Neuronal stem cell (in vitro differentiated cells): Measurements from ENCODE around the gene FYN.

Experiments used
- DNase-seq: peaks from one replicate; pipeline ENCODE4 v3.0.0-alpha.2; 2013; ENCODE audit warnings: low spot score
- H2AFZ ChIP-seq: one replicate; pipeline ENCODE4 v1.6.1; 2013; ENCODE audit warnings: mild to moderate bottlenecking, low read length, inconsistent platforms
- H2AK5ac ChIP-seq: 2 replicates; pipeline ENCODE4 v1.6.1; 2013; ENCODE audit warnings: low read depth, mild to moderate bottlenecking, inconsistent platforms, low read length, moderate library complexity, mixed read lengths
- H2BK120ac ChIP-seq: 2 replicates; pipeline ENCODE4 v1.6.1; 2013; ENCODE audit warnings: low read depth, mild to moderate bottlenecking, inconsistent platforms, low read length, moderate library complexity, mixed read lengths
- H2BK12ac ChIP-seq: one replicate; pipeline ENCODE4 v1.6.1; 2013; ENCODE audit warnings: low read length, inconsistent platforms
- H2BK15ac ChIP-seq: 2 replicates; pipeline ENCODE4 v1.6.1; 2013; ENCODE audit warnings: mild to moderate bottlenecking, low read length, inconsistent platforms, mixed read lengths
- H2BK5ac ChIP-seq: one replicate; pipeline ENCODE4 v1.6.1; 2013; ENCODE audit warnings: inconsistent platforms, mild to moderate bottlenecking, low read length, moderate library complexity
- H3K14ac ChIP-seq: one replicate; pipeline ENCODE4 v1.6.1; 2013; ENCODE audit warnings: low read length, inconsistent platforms
- H3K18ac ChIP-seq: 2 replicates; pipeline ENCODE4 v1.6.1; 2013; ENCODE audit warnings: low read length, inconsistent platforms
- H3K23ac ChIP-seq: 2 replicates; pipeline ENCODE4 v1.6.1; 2013; ENCODE audit warnings: low read depth, mild to moderate bottlenecking, mixed read lengths, low read length, inconsistent platforms; ENCODE audit not compliant: poor library complexity
- H3K27ac ChIP-seq: replicated peaks from 3 replicates; pipeline ENCODE4 v1.5.1; 2013; ENCODE audit warnings: low read length, inconsistent platforms
- H3K27me3 ChIP-seq, 3 experiments: 2 replicates each; pipeline ENCODE4 v1.6.1; 2013; ENCODE audit warnings: low read length in 3 of 3, mild to moderate bottlenecking in 2 of 3, inconsistent platforms in 1 of 3, low read depth in 1 of 3, mixed read lengths in 1 of 3, moderate library complexity in 1 of 3; ENCODE audit not compliant: control insufficient read depth in 3 of 3, insufficient read depth in 3 of 3
- H3K36me3 ChIP-seq, 2 donors: replicated peaks in 1 of 2; 2 replicates each; pipeline ENCODE4 v1.6.1; 2013; ENCODE audit warnings: low read length in 2 of 2; ENCODE audit not compliant: control insufficient read depth in 2 of 2, insufficient read depth in 2 of 2
- H3K4ac ChIP-seq: 2 replicates; pipeline ENCODE4 v1.6.1; 2013; ENCODE audit warnings: inconsistent platforms, mild to moderate bottlenecking, low read length, moderate library complexity
- H3K4me1 ChIP-seq, 2 donors: 1 replicate in 1 of 2; 2 replicates in 1 of 2; pipeline ENCODE4 v1.6.1; 2013; ENCODE audit warnings: low read length in 2 of 2, low read depth in 1 of 2; ENCODE audit not compliant: control insufficient read depth in 2 of 2, insufficient read depth in 1 of 2
- H3K4me2 ChIP-seq: one replicate; pipeline ENCODE4 v1.6.1; 2013; ENCODE audit warnings: mild to moderate bottlenecking, low read length, inconsistent platforms; ENCODE audit not compliant: insufficient read depth, poor library complexity, severe bottlenecking
- H3K4me3 ChIP-seq, 2 donors: 2 replicates each; pipeline ENCODE4 v1.5.1; 2013; ENCODE audit warnings: low read length in 2 of 2, mild to moderate bottlenecking in 2 of 2, inconsistent platforms in 1 of 2, moderate library complexity in 1 of 2
- H3K79me1 ChIP-seq: one replicate; pipeline ENCODE4 v1.6.1; 2013; ENCODE audit warnings: low read depth, mild to moderate bottlenecking, inconsistent platforms, low read length, moderate library complexity
- H3K9ac ChIP-seq: one replicate; pipeline ENCODE4 v1.6.1; 2013; ENCODE audit warnings: mild to moderate bottlenecking, low read depth, low read length, inconsistent platforms; ENCODE audit not compliant: poor library complexity
- H3K9me3 ChIP-seq, 2 donors: replicated peaks in 1 of 2; 2 replicates each; pipeline versions ENCODE3 to v1.6.1; 2013; ENCODE audit warnings: low read length in 2 of 2, mild to moderate bottlenecking in 2 of 2, inconsistent platforms in 1 of 2, low read depth in 1 of 2, mixed read lengths in 1 of 2, moderate library complexity in 1 of 2; ENCODE audit not compliant: control insufficient read depth in 2 of 2, insufficient read depth in 1 of 2
- H4K8ac ChIP-seq: one replicate; pipeline ENCODE4 v1.6.1; 2013; ENCODE audit warnings: low read depth, mild to moderate bottlenecking, inconsistent platforms, low read length, moderate library complexity
- H4K91ac ChIP-seq: one replicate; pipeline ENCODE4 v1.6.1; 2013; ENCODE audit warnings: low read length, low read depth, mild to moderate bottlenecking, inconsistent platforms; ENCODE audit not compliant: poor library complexity
- WGBS, 2 donors: extraction: QIAGEN DNeasy Blood & Tissue Kit; methylation state at CpG; one replicate each; pipeline ENCODE4 v1.1.7; 2013; ENCODE audit warnings: missing lambda C conversion rate in 2 of 2, mixed read lengths in 1 of 2; ENCODE audit not compliant: insufficient read length in 2 of 2, insufficient replicate concordance in 1 of 2; ENCODE audit errors: extremely low coverage in 2 of 2; 5-methylcytosine and 5-hydroxymethylcytosine counted together

The FYN gene

DNA sequence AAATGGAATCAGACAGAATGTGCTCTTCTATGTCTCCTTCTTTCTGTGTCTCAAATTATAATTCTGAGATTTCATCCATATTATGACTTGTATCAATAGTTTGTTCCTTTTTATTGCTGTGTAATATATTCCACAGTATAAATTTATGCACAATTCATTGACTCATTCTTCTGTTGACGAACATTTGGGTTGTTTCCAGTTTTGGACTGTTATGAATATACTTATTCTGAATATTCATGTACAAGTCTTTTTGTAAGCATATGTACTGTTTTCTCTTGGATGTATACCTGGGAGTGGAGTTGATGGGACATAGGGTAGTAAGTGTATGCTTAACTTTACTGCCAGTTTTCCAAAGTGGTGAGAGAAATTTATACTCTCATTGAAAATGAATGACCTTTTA is 239.4 kb downstream of the FYN start:
- no peak for DNase-seq
- Histone ChIP-seq H3K9me3 (peaks cover 0 to 5% of the 10 kb centered on the region in 2 donors), H3K4ac (no peak overlapping the region), H2BK120ac (no peak overlapping the region), H3K4me1 (peaks cover 9 to 11% of the 10 kb centered on the region in 2 donors), H2BK15ac (no peak overlapping the region), H3K27me3 (no peaks in the 10 kb centered on the region), H3K36me3 (no peaks in the 10 kb centered on the region), H4K8ac (no peak overlapping the region), H2AK5ac (no peak overlapping the region), H3K4me3 (no peak overlapping the region), H3K18ac (no peak overlapping the region), H2BK12ac (no peak overlapping the region), H3K23ac (no peak overlapping the region), H3K79me1 (no peaks in the 10 kb centered on the region), H4K91ac (no peak overlapping the region), H3K14ac (no peak overlapping the region), H2BK5ac (no peak overlapping the region), H3K9ac (no peak overlapping the region), H3K27ac (no peak overlapping the region), H3K4me2 (no peak overlapping the region), H2AFZ (no peak overlapping the region)
- WGBS, 2 donors, result no CpG with 5 or more reads among the region's 1 CpG

DNA sequence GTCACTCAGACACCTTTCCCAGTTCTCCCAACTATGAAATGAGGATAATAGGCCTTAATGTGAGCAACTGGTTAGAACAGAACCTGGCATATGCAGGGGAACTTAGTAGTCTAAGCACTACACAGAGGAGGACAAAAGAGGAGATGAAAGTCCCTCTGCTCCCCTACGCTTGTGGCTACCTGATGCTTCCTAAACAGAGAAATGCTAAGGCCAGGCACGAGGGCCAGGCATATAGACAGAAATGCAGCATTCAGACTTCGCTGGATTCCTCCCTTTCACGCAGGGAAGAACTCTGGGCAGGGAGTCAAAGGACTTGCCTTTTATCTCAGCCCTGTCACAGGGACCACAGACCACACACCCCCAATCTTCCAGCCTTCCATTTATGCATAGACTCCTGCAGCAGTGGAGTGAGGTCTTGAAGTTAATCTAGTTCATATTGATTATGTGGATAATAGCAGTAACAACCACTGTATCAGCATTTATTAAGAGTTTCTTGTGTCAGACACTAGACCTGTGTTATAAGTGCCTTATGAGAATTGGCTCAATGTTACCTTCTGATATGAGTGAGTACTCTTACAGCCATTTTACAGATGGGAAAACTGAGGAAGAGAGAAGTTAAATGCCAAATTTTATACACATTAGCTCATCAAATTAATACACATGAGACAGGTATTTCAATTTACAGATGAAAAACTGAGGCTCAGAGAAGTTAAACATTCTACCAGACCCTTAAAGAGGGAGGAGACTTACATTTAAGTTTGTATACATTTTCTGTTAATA is 240.6 kb downstream of the FYN start:
- Histone ChIP-seq H3K14ac (peak overlapping the region; percentile 9), H3K27ac (no peak overlapping the region), H4K8ac (no peak overlapping the region), H2AK5ac (no peak overlapping the region), H3K4me3 (no peak overlapping the region), H2BK5ac (no peak overlapping the region), H3K23ac (no peak overlapping the region), H3K27me3 (no peaks in the 10 kb centered on the region), H4K91ac (no peak overlapping the region), H2BK15ac (no peak overlapping the region), H3K36me3 (no peaks in the 10 kb centered on the region), H2BK12ac (no peak overlapping the region), H3K4me1 (peaks cover 9 to 11% of the 10 kb centered on the region in 2 donors), H3K18ac (peak overlapping the region; percentile 78), H3K9ac (no peak overlapping the region), H3K4me2 (no peak overlapping the region), H2AFZ (no peak overlapping the region), H3K79me1 (no peaks in the 10 kb centered on the region), H3K9me3 (peaks cover 0 to 5% of the 10 kb centered on the region in 2 donors), H3K4ac (no peak overlapping the region), H2BK120ac (no peak overlapping the region)
- DNase-seq, result no peak
- no CpG with 5 or more reads among the region's 4 CpGs for WGBS, 2 donors

- Histone ChIP-seq H2AFZ (no peak overlapping the region), H4K8ac (no peak overlapping the region)
- WGBS, 2 donors, result no CpG with 5 or more reads among the region's 8 CpGs
Observed at GRCh38 chr6:111631903-111632460, 241.3 kb downstream of the FYN start.

DNA sequence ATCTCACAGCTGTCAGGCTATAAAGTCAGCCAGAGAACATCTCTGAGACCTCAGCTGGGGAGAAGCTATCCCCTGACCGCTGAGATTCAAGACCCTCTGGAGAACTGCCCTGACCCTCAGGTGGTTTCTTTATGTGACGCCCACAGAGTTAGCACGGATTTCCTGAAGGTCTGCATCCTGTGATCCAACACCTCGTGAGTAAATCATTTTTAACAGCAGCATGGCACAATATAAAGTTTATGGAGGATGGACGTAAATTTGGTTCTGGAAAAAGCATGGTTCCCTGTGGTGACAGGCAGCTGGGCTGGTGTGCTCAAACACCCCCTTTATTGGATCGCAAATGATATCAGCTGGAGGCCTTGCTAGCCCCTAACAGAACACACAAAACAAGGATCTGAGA is 242.2 kb downstream of the FYN start:
- peaks cover 0 to 5% of the 10 kb centered on the region in 2 donors for H3K9me3 ChIP-seq
- H3K79me1 ChIP-seq, result no peaks in the 10 kb centered on the region
- WGBS, 2 donors, result no CpG with 5 or more reads among the region's 6 CpGs
- no peak overlapping the region for H4K8ac ChIP-seq
- H2BK15ac ChIP-seq, result no peak overlapping the region
- peaks cover 12 to 16% of the 10 kb centered on the region in 2 donors for H3K4me1 ChIP-seq
- no peak overlapping the region for H2BK12ac ChIP-seq
- H4K91ac ChIP-seq, result no peak overlapping the region
- no peak overlapping the region for H3K27ac ChIP-seq
- H3K9ac ChIP-seq, result no peak overlapping the region
- H3K27me3 ChIP-seq, result no peaks in the 10 kb centered on the region
- H3K23ac ChIP-seq, result no peak overlapping the region
- no peak overlapping the region for H2AK5ac ChIP-seq
- H3K4me3 ChIP-seq, result no peak overlapping the region
- DNase-seq, result no peak
- H3K14ac ChIP-seq, result no peak overlapping the region
- no peak overlapping the region for H3K4me2 ChIP-seq
- no peak overlapping the region for H3K4ac ChIP-seq
- no peak overlapping the region for H3K18ac ChIP-seq
- no peaks in the 10 kb centered on the region for H3K36me3 ChIP-seq
- H2AFZ ChIP-seq, result no peak overlapping the region
- no peak overlapping the region for H2BK5ac ChIP-seq
- H2BK120ac ChIP-seq, result no peak overlapping the region

More at GRCh38 chr6:111631903-111632460, 241.3 kb downstream of the FYN start:
- Histone ChIP-seq H3K27ac (no peak overlapping the region), H2AK5ac (no peak overlapping the region), H3K4ac (no peak overlapping the region), H3K36me3 (no peaks in the 10 kb centered on the region), H3K27me3 (no peaks in the 10 kb centered on the region), H3K4me2 (no peak overlapping the region), H3K18ac (no peak overlapping the region), H3K9ac (no peak overlapping the region), H3K4me3 (no peak overlapping the region), H3K9me3 (peaks cover 0 to 5% of the 10 kb centered on the region in 2 donors), H2BK15ac (no peak overlapping the region), H2BK5ac (no peak overlapping the region), H3K79me1 (no peaks in the 10 kb centered on the region), H2BK12ac (no peak overlapping the region), H3K4me1 (peaks cover 9 to 11% of the 10 kb centered on the region in 2 donors), H3K23ac (no peak overlapping the region), H2BK120ac (no peak overlapping the region), H4K91ac (no peak overlapping the region), H3K14ac (peak overlapping the region; percentile 9)
- no peak for DNase-seq
